Measurements from ENCODE around the gene NAALADL2. TPM values are rescaled to one million over a fixed set of nuclear protein-coding genes. Genes with fewer than 3 reads are reported as not detected.

Gene NAALADL2
- total RNA-seq, 1 donor from 2014 or later = 10.4 TPM

DNA sequence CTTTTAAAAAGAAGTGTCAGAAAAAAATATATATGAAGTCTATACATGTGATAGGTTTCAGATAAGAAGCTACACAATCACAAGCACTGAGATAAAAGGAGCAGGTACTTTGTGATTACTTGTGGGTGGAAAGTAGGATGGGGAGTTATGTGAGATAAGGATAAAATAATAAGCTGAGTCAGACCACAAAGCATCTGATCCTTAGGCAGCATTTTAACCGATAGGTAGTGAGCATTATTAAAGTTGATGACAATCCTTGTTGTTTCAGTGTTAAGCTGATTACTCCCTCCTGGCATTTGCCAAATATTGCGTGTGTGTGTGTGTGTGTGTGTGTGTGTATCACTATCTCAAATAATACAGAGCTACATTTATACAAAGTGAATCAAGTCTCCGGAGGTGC, 483.1 kb downstream of the NAALADL2 start:
- Mint-ChIP-seq H3K4me1 (ENCODE audit: low read depth) (peaks cover 3% of the 10 kb centered on the region), H3K4me3 (ENCODE audit: low read depth) (no peak overlapping the region), H3K9me3 (ENCODE audit: low read depth) (no peaks in the 10 kb centered on the region), H3K27me3 (no peaks in the 10 kb centered on the region), H3K27ac (no peak overlapping the region), H3K36me3 (ENCODE audit: insufficient read depth) (no peaks in the 10 kb centered on the region)
- DNase-seq (ENCODE audit: low spot score, unreplicated experiment) = no peak
- TF ChIP-seq, protein P1, sequence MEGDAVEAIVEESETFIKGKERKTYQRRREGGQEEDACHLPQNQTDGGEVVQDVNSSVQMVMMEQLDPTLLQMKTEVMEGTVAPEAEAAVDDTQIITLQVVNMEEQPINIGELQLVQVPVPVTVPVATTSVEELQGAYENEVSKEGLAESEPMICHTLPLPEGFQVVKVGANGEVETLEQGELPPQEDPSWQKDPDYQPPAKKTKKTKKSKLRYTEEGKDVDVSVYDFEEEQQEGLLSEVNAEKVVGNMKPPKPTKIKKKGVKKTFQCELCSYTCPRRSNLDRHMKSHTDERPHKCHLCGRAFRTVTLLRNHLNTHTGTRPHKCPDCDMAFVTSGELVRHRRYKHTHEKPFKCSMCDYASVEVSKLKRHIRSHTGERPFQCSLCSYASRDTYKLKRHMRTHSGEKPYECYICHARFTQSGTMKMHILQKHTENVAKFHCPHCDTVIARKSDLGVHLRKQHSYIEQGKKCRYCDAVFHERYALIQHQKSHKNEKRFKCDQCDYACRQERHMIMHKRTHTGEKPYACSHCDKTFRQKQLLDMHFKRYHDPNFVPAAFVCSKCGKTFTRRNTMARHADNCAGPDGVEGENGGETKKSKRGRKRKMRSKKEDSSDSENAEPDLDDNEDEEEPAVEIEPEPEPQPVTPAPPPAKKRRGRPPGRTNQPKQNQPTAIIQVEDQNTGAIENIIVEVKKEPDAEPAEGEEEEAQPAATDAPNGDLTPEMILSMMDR (IDR thresholded peaks at IDR 0.05; ENCODE audit: unreplicated experiment) = no peak

DNA sequence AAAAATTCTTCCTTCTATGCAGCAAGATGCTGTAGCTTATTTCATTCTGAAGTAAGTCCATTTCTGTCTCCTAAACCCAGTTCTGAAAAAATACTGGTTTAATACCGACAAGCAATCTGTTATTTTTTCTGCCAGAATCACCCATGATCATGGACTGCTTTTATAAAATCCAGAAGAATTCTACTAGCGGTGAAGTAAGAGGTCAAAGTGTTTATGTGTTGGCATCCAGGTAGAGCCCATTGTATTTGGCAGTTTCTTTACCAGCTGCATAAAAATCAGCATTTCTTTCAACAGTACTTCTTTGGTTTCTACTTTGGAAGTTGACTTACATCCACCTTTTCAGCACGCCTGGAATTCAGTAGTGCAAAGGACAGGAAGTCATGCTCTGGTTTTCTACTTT, 484.8 kb downstream of the NAALADL2 start:
- Mint-ChIP-seq H3K4me3 (ENCODE audit: low read depth) (no peak overlapping the region), H3K27me3 (no peaks in the 10 kb centered on the region), H3K36me3 (ENCODE audit: insufficient read depth) (no peaks in the 10 kb centered on the region), H3K4me1 (ENCODE audit: low read depth) (peaks cover under 1% of the 10 kb centered on the region), H3K9me3 (ENCODE audit: low read depth) (no peaks in the 10 kb centered on the region), H3K27ac (no peak overlapping the region)
- DNase-seq (ENCODE audit: low spot score, unreplicated experiment) = no peak
- TF ChIP-seq, protein P1 (IDR thresholded peaks at IDR 0.05; ENCODE audit: unreplicated experiment) = no peak

DNA sequence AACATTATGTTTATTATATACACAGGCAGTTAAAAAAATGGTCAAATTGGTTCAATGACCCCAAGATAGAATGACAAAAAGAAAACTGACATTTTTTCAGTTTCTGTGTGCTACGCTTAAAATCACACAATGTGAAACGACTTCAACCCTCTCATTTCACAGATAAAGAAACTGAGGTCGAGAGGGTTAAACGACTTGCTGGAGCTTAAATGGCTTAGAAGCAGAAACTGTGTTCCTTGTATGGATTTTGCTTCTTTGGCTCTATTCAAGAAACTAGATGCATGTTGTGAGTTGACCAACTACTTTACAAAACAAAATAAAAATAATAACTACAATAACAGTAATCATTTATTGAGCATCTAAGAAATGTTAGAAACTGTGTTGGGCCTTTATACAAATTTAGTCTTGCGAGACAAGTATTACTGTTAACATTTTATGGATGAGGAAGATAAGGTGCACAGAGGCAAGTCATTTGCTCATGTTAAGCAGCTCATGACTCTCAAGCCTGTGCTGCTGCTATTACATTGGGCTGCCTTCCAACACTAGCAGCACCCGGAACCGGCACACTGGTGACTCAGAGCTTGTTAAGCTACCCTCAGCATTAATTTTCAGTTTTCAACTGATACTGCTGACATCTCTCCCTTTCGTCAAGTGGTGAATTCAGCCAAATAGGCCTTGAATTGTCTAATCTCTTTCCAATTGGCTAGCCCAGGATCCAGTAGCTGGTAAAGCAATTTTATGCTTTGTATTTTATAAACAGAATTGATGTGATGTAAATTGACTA, 487.6 kb downstream of the NAALADL2 start:
- Mint-ChIP-seq H3K9me3 (ENCODE audit: low read depth) (no peaks in the 10 kb centered on the region), H3K27me3 (no peaks in the 10 kb centered on the region), H3K4me3 (ENCODE audit: low read depth) (no peak overlapping the region), H3K36me3 (ENCODE audit: insufficient read depth) (no peaks in the 10 kb centered on the region), H3K27ac (no peak overlapping the region), H3K4me1 (ENCODE audit: low read depth) (peaks cover 13% of the 10 kb centered on the region)
- TF ChIP-seq, protein P1 (IDR thresholded peaks at IDR 0.05; ENCODE audit: unreplicated experiment) = no peak
- DNase-seq (ENCODE audit: low spot score, unreplicated experiment) = no peak

DNA sequence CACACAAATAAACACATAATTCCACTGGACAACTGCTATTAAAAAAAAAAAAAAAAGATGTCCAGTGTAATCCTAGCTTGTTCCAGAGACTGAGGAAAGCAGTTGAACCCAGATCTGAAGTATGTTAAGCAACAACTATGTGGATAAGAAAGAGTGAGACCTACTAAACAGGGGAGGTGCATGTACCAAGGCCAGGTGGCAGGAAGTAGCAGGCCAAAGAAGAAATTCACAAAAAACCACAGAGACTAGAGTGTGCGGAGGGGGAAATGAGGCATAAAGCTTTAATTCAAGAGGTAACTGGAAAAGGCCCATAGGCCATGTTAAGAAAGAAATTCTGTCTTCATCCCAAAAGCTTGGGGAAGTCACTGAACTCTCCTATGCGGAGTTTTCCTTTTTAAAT, 490.0 kb downstream of the NAALADL2 start:
- H3K4me3 Mint-ChIP-seq (ENCODE audit: low read depth) = no peak overlapping the region
- no peaks in the 10 kb centered on the region for H3K36me3 Mint-ChIP-seq (ENCODE audit: insufficient read depth)
- no peak for DNase-seq (ENCODE audit: low spot score, unreplicated experiment)
- H3K27me3 Mint-ChIP-seq = no peaks in the 10 kb centered on the region
- TF ChIP-seq, protein P1 (IDR thresholded peaks at IDR 0.05; ENCODE audit: unreplicated experiment) = no peak
- H3K9me3 Mint-ChIP-seq (ENCODE audit: low read depth) = no peaks in the 10 kb centered on the region
- no peak overlapping the region for H3K27ac Mint-ChIP-seq
- peaks cover 13% of the 10 kb centered on the region for H3K4me1 Mint-ChIP-seq (ENCODE audit: low read depth)

DNA sequence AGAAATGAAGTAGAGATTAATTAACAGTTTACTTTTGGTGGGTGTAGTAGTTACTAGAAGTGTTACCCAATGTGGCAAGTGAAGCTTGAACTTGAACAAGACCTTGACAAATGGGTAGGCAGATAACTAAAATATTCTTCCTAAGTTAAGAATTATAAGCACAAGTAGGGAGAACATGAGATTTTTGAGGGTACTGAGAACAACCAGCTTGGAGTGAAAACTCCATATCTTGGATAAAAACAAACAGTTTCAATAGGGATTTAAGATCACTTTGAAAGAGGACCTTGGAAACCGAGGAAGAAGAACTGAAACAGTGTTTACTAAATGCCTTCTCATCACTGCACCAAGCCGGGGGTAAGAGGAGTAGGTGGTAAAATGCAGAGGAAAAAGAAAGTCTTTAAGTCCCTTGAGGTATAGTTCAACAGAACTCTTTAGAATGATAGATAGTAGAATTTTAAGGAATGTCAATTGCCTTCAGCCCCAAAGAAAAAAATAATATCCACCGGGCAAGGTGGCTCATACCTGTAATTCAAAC, 496.7 kb downstream of the NAALADL2 start:
- Mint-ChIP-seq H3K9me3 (ENCODE audit: low read depth) (no peaks in the 10 kb centered on the region), H3K4me1 (ENCODE audit: low read depth) (peaks cover 9% of the 10 kb centered on the region), H3K27me3 (no peaks in the 10 kb centered on the region), H3K36me3 (ENCODE audit: insufficient read depth) (no peaks in the 10 kb centered on the region), H3K27ac (no peak overlapping the region), H3K4me3 (ENCODE audit: low read depth) (no peak overlapping the region)
- DNase-seq (ENCODE audit: low spot score, unreplicated experiment) = no peak
- TF ChIP-seq, protein P1 (IDR thresholded peaks at IDR 0.05; ENCODE audit: unreplicated experiment) = no peak
